Measurements from ENCODE around the gene DHRS13.
"Not testable (repeated sequence)": the region's sequence is repeated elsewhere in the genome, so short reads cannot be mapped to it uniquely, and the experiment has no call there.

The DHRS13 gene

DNA sequence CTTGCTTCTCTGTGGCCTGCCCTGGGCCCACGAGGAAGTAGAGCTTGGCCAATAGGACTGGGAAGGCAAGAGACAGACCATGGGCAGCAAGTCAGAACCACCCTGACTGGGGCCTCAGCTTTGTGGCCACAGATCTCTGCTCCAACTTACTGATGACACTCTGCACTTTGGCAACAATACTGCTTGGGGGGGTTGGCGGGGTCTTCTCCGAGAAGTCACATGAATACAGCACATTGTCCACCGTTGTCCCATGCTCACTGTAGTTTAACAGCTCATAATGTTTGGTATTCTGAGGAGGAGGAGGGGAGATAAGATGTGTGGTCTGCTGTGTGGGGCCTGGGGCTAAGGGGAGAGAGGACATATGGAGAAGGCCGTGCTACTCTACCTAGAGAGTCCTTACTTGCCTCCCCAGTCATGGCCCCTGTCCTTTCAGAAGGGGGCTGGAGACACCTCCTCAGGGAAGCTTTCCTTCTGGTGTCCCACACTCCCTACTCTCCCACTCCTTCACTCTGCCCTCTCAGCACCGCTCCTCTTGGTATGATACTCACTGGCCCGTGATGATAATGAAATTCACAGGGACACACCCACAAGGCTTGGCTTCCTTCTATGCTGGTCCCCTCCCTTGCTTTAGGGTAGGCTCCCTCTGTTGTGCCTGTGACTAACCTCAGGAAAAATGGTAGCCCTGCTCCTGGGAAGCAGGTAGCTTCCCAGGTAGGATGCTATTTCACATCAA is 4.0 kb upstream of the DHRS13 start:
- DNase-seq (ENCODE audit: low read depth, low spot score) = no peak
- H3K27ac ChIP-seq = no peak overlapping the region

DNA sequence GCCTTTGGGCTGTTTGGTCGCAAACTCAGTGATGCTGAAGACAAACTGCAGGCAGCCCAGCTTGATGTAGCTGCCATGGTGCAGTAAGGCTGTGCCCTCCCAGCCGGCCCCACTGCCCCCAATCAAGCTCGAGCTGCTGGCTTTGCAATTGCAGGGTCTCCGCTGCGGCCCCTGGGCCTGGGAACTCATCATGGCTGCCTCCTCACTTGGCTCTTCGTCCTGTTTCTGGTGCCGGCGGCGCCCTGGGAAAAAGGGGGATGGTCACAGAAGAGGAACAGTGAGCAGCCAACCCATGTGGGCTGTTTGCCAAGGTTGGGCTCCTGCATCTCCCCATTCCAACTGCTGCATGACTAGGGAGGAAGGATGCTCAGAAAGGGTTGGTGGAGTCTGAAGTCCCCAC is 3.4 kb upstream of the DHRS13 start:
- H3K27ac ChIP-seq = no peak overlapping the region

DNA sequence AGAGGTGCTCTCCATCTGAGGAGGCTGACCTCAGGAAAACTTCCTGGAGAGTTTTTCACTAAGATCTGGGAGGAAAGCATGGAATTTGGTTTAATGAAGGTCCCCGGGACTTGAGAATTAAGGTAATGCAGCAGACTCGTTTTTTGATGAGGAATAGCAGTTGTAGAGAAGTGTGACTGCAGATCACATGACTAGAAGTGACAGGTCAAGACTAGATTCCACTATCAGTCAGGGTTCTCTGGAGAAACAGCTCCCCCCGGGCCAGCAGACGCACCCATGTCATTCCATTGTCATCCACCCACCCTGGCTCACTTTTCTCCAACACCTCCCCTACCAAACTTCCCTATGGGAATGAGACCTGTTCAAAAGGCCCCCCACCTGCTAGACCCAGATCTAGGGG is 1.9 kb upstream of the DHRS13 start:
- no peak for DNase-seq (ENCODE audit: low read depth, low spot score)
- H3K27ac ChIP-seq = no peak overlapping the region

More for the DNA sequence above, 3.4 kb upstream of the DHRS13 start:
- no peak for DNase-seq (ENCODE audit: low read depth, low spot score)

DNA sequence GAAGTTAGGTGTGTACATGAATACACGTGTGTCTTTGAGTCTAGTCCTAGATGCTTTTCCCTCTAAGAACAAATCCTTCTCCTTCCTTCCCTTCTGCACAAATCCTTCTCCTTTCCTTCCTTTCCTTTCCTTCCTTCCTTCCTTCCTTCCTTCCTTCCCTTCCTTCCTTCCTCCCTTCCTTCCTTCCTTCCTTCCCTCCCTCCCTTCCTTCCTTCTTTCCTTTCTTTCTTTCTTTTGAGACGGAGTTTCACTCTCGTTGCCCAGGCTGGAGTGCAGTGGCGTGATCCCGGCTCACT is 615 bp upstream of the DHRS13 start:
- H3K27ac ChIP-seq; DNase-seq (ENCODE audit: low read depth, low spot score): not testable (repeated sequence)

DNA sequence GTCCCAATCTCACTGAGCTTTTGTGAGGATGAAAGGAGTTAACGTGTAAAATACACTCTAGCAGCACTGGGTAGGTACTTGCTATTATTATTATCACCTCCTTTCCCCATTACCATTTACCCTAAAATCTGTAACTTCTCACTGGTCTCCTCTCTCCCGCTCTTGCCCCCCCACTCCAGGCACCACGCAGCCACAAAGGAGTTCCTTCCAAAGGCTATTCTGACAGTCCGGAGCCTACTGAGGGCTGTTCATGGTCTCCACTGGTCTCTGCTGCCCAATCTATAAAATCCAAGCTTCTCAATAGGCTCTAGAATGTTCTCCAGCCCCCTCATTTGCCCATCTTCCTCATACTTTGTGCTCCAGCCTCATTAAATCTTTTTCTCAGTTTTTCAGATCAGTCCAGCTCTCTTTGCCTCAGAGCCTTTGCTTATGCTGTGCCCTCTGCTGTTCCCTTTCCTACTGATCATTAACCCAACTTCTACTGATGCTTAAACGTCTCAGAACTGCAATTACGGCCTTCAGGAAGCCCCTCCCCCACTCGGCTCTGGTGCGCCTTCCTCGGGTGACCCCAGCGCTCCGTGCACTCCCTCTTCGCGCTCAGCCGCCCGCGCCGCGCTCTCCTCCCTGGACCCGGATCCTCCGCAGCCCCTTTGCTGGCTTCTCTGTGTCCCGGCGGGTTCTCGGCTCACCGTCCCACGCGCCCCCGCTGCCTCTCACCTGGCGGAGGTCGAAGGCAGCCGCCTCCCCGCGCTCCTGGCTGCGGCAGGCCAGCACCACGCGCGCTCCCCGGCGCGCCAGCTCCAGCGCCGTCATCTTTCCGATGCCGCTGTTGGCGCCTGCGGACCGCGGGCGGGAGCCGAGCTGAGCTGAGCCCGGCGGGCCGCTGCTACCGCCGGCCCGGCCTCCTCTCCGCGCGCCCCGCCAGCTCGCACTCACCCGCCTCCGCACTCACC is 737 bp downstream of the DHRS13 start:
- H3K27ac ChIP-seq = peak overlapping the region; percentile 25
- DNase-seq (ENCODE audit: low read depth, low spot score) = no peak

DNA sequence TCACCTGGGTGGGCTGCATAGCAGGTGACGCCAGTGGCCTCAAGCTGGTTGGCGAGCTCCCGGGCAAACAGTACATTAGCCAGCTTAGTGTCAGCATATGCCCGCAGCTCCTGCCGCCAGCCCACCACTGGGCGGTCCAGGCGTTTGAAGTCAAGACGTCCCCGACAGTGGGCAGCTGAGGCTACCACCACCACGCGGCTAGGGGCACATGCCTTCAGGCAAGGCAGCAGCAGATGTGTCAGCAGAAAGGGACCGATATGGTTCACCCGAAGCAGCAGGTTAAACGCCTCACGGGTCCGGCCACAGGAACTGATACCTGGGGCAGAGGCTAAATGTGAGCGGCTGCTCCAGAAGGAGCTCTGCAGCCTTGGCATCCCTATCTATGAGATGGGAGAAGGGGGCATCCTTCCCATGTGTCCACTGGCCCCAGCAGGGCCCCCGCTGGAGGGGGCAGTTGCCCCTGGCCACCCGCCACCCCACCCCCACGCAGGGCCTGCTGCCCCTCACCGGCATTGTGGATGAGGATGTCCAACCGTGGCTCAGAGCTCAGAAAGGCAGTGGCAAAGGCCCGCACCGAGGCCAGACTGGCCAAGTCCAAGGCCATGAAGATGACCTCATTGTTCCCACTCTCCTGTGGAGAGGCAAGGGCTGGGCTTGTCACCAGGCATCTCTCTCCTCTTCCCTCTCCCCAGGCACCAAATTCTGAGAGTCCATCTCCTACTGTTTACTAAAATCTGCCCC is 1.7 kb downstream of the DHRS13 start:
- DNase-seq (ENCODE audit: low read depth, low spot score) = no peak
- H3K27ac ChIP-seq = no peak overlapping the region

DNA sequence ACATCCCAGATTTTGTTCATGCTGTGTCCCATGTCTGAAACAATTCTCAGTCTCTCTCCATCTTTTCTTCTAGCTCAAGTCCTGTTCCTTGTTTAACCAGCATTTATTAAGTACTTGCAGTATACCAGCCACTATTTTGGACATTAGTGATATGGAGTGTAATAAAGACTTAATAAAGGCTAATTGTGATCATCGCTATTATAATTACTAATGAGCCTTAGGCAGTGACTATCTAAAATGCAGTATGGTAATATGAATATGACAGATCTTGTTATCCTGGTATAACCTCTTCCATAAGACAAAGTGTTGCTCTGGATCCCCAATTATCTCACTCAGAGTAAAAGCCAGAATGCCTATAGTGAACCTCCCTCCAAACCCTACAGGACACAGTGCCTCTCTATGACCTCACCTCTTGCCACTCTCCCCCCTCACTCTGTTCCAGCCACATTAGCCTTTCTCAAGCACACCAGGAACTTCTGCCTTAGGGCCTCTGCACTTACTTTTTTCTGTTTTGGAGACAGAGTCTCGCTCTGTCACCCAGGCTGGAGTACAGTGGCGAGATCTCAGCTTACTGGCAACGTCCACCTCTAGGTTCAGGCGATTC is 3.6 kb downstream of the DHRS13 start:
- no peak for DNase-seq (ENCODE audit: low read depth, low spot score)
- H3K27ac ChIP-seq = no peak overlapping the region

DNA sequence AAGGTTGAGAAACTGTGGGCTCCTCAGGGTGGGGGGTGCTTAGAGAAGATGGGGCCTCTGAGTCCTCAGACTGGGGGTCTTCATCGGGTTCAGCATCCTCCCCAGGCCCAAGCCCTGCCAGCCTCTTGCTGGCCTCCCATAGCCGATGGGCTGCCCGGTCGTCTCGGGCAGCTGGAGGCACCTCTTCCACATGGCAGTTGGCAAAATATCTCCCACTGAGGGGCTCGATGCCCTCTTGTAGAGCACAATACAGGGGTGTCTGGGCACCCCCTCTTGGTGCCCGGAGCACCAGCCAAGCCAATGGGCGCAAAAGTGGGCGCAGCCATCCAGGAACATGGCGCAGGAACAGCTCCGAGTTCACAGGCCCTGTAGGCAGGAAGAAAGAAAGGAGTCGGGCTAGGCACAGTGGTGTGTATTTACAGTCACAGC is 4.3 kb downstream of the DHRS13 start:
- no peak overlapping the region for H3K27ac ChIP-seq
- no peak for DNase-seq (ENCODE audit: low read depth, low spot score)

DNA sequence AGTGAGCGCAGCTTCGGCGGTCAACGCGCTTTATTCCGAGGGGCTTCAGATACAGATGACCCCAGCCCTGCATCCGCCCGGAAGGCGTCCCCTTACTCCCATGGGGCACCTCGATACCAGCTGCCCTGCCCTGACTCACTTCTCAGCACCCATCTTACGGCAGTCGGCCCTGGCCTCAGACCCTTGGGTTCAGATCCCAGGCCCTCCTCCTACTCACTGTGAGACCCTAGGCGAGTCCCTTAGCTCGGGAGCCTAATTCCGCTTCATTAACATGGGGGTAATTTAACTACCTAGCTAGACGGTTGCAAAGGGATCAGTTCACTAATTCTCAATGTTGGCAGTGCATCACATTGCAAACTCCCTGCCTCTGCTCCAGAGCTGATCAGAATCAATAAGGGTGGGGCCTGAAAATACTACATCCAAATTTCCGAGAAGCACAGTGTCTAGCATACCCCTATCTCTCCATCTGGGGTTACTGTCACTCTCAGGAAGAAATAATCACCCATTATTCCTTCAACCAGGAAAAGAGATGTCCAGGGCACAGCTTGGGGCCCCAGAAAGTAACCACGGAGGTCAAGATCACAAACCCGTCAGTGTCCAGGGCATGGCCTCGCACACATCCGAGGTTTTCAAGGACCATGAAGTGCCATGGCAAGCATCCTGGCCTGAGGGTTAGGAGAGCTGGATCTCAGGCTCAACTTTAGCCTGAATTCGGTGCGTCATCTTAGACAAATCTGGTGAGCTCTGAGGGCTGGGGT is 4.9 kb downstream of the DHRS13 start:
- H3K27ac ChIP-seq = peak overlapping the region; percentile 97
- no peak for DNase-seq (ENCODE audit: low read depth, low spot score)

DNA sequence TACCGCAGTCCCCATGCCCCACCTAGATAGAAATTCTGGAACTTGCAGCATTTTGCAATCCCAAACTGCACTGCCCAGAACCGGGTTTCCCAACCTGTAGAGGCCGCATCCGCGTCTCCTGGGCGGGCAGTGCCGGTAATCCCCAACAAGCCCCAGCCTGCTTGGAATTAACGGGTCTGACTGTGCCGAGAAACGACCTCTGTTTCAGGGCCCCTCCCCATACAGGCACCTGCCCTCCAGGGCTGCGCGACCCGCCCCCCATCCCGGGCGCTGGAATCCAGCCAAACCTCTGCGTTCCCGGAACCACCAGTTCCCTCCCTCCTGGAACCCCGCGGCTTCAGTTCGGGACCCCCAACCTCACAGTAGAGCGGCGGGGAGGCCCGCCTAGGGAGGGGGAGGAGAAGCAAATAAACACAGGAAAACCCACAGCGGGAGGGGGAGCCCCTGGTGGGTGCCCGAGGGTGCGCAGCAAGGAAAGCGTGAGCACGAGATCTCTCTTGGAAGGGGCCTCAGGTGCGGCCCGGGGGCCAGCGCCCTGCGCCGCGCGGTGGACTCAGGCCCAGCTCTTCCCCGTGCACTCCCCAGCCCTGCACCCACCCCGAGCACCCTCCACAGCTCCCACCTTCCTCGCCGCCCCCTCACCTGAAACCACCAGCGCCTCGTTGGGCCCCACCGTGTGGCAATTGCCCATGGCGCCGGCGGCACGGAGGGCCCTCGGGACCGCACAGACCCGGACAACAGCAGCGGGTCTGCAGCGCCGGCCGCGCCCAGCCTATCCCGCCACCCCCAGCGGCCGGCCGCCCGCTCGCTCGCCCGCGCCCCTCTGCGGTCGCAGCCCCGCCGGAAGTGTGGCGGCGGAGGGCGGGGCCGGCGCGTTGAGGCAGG is 5.8 kb downstream of the DHRS13 start, which contains the start of gene FLOT2:
FLOT2 (minus strand) TSS at position 850 of the 885 bp plus-strand sequence; CDS start at position 691, 159 bp downstream.
- peak within 1 kb of the TSS; percentile 97 for H3K27ac ChIP-seq
- peak; percentile 64 for DNase-seq (ENCODE audit: low read depth, low spot score)

DNA sequence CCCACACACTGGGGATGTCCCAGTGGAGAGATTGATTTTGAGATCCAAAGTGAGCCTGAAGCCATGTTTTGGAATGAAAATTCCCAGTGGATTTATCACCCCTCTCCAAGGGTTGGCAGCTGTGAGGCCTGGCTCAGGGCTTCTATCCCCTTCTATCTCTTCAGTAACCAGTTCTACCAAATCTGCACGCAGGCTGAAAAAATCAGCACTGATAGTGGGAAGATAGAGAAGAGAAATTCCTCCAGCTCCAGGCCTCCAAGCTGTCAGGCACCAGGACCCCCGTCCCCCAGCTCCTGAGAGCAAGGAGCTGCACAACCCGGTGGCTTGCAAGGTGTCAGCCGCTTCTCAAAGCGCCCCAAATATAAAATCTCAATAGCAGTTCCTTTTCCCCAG is 6.4 kb downstream of the DHRS13 start:
- H3K27ac ChIP-seq = peak overlapping the region; percentile 97
- DNase-seq (ENCODE audit: low read depth, low spot score) = no peak

DNA sequence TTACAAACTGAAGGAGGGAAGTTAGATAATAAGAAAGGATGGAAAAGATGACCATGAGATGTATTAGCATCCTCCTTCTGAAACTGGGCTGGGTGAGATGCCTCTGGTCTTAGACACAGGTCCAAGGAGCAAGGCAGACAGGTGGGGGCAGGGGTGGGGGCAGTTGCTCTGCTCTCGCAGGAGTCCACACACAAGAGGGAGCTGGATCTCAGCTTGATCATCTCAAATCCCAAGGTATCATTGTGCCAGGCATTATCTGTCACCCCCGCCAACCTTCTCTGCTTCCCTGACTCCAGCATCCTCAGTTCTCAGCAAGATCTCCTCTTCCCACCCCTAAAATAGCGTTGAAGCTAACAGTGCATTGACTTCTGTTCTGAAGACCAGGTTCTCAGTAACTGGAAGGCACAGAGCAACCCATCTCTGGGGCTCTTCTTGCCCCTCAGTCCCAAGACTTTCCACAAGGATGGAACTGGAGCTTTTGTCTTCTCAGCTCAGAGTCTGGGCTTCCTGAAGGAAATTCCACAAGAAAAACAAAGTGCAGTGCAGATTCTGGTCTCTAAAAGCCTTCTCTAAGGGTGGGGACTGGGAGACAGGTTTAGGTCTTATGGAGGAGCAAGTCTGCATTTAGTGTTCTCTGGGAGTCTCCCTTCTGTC is 7.0 kb downstream of the DHRS13 start:
- DNase-seq (ENCODE audit: low read depth, low spot score) = no peak
- H3K27ac ChIP-seq = peak overlapping the region; percentile 97

DNA sequence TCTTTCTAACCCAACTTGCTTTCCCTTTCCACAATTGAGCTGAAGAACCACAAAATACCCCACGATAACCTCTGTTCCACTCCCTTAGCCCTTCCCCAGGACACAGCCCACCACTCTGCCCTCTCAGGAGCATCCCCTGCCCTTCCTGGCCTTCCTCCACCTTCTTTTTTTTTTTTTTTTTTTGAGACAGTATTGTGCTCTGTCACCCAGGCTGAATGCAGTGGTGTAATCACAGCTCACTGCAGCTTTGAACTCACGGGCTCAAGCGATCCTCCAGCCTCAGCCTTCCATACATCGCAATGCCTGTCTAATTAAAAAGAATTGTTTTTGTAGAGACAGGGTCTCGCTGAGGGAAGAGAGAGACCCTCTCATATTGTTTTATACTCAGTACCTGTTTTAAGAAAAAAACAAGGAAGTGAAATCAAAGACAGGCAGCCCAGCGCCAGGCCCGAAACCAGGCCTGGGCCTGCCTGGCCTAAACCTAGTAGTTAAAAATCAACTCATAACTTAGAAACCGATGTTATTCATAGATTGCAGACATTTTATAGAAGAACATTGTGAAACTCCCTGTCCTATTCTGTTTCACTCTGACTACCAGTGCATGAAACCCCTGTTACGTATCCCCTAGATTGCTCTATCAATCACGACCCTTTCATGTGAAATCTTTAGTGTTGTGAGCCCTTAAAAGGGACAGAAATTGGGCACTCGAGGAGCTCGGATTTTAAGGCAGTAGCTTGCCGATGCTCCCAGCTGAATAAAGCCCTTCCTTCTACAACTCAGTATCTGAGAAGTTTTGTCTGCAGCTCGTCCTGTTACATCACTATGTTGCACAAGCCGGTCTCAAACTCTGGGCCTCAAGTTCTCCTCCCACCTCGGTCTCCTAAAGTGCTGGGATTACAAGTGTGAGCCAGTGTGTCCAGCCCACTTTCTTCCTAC is 9.4 kb downstream of the DHRS13 start:
- H3K27ac ChIP-seq = peak overlapping the region; percentile 97
- peak; percentile 43 for DNase-seq (ENCODE audit: low read depth, low spot score)

DNA sequence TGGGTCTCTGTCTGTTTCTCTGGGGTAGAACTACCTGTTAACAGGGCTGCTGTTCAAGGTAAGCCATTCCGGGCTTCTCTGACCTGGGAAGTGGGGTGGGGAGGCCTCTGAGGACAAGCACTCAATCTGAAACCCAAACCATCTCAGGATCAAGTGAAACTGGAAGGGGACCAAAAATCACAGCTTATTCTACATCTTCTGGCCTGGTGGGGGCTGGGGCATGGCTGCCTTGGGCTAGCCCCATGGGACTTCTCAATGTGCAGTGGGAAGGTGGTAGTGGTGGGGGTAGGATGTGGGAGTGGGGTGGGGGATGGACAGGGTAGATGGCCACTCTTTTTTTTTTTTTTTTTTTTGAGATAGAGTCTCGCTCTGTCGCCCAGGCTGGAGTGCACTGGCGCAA is 10.9 kb downstream of the DHRS13 start:
- no peak for DNase-seq (ENCODE audit: low read depth, low spot score)
- H3K27ac ChIP-seq = no peak overlapping the region

DNA sequence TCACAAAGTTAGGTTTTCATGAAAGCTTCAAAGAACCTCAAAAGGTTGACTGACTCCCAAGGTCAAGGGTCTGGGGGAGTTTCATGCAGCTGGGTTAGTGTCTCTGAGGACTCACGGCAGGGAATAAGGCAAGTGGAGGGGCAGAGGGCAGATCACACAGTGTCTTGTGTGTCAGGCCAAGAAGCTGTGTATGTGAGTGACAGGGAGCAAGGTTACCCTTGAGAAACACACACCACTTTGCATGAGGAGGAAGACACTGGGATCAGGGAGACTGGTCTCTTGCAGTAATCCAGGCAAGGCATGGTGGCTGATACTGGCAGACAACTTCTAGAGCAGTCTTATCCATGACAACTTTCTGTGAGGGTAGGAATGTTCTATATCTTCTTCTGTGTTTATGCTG is 11.7 kb downstream of the DHRS13 start:
- H3K27ac ChIP-seq = no peak overlapping the region
- no peak for DNase-seq (ENCODE audit: low read depth, low spot score)

DNA sequence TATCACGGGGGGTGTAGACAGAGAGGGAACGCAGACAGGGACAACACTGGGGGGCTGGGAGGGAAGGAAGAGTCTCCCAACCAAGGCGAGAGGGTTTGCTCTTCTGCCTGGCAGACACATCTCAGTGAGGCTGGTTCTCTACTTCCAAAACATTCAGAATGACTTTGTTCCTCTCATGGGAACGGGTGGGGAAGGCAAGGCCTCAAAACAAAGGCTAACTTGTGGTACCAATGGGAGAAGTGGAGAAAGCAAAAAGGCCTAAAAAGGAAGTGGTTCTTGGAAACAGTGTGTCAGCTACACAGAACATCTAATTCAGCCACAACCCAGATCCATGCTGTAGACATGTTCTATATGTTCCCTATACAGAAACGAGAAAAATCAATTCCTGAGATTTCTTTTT is 12.9 kb downstream of the DHRS13 start:
- DNase-seq (ENCODE audit: low read depth, low spot score) = no peak
- no peak overlapping the region for H3K27ac ChIP-seq

DNA sequence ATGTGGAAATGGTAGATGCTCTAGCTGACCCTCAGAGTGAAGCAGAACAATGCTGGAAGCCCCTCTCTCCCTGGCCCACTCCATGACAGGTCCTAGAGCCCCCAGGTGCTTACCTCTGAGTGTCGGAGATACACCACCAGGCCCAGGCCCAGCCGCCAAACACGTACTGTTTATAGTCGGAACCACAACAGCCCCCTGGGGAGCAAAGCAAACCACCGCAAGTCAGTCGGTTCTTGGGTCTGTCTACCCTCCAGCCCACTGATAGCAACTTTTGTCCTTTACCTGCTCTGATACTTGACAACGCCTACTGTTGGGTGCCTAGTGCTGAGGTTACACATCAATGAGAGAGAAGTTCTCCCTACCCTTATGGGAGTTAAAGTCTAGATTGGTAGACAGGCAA is 14.0 kb downstream of the DHRS13 start:
- no peak for DNase-seq (ENCODE audit: low read depth, low spot score)
- no peak overlapping the region for H3K27ac ChIP-seq
